ENCODE data around the gene CRABP1.

GRCh38 chr15:78365917-78366316, 25.8 kb downstream of the CRABP1 start:
- TF ChIP-seq POLR2A (IDR thresholded peaks at IDR 0.05; ENCODE audit: low read depth, low read length): no peak
- no peak for TF ChIP-seq POLR2AphosphoS5 (IDR thresholded peaks at IDR 0.05; ENCODE audit: low read depth, low read length)
- no peak for TF ChIP-seq TAF1 (IDR thresholded peaks at IDR 0.05; ENCODE audit: low read depth, low read length)
- TF ChIP-seq POU2F2 (IDR thresholded peaks at IDR 0.05; ENCODE audit: low read depth, low read length): no peak
- no peak for TF ChIP-seq SPI1 (IDR thresholded peaks at IDR 0.05; ENCODE audit: low read depth, low read length)

Measured in GM12891 (cell line).